Panc1 (cell line): ENCODE measurements around the gene MVP.

Source experiments
- CTCF ChIP-seq: fragments of 450-650 bp; IDR thresholded peaks from 2 replicates; pipeline ENCODE4 v1.5.1; 2017; ENCODE audit warnings: mild to moderate bottlenecking
- TCF7L2 ChIP-seq: IDR thresholded peaks from 2 replicates; pipeline ENCODE4 v1.6.1; 2011; ENCODE audit warnings: mild to moderate bottlenecking, low read depth, low read length, inconsistent platforms

GRCh38 chr16:29807426-29808218 lies 12.6 kb upstream of the MVP start:
- TF ChIP-seq CTCF (peak; percentile 42), TCF7L2 (no peak)
